Mononuclear cell (primary cell): ENCODE measurements around the gene FANCL. TPM values are rescaled to one million over a fixed set of nuclear protein-coding genes. Genes with fewer than 3 reads are reported as not detected.

ENCODE experiments used
- total RNA-seq: library from RNA; depleted of rRNA; stranded (reverse); fragments of >200 nt; gene quantifications from one replicate; pipeline ENCODE4 v1.2.3, GENCODE V29; 2012

Gene FANCL
- total RNA-seq, 1 donor, result 13.7 TPM

Other genes starting within 250 kb of the FANCL start
- 25.1 TPM for gene VRK2, start 194.5 kb downstream of the FANCL start, total RNA-seq